ENCODE data around the gene BRD7.

Gene BRD7

DNA sequence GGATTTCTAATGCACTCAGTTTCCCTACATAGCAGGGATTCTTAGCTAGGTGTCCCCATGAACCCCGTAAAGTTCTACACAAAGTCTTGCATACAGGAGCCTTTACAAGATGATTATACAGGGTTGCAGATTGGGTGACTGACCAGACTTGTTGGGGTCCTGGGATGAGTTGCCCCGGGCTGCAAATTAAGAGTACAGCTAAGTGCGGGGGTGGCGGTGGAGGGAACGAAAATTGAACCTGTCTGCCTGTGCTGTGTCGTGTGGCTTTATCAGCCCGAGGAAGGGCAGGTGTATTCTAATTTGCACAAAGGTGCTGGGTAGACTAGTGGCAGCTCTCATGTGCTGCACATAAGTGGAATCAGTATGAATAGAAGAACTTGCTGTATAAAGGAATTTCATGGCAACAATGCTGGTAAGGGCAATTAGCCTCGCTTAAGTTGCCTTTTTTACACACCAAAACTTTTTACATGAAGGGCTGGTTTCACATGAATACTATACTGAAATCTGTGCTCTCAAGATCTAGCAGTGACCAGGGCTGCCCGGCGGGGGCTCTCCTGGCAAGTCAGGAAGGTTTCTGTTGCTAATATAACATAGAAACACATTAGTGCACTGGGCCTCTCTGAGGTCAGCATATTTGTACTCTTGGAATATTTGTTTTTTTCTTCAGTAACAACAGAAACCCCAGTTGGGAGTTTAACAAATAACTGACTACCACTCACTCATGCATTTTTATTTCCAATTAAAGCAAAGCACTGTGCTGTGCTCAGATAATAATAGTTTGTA lies 51.7 kb downstream of the BRD7 start:
- DNase-seq: no peak

DNA sequence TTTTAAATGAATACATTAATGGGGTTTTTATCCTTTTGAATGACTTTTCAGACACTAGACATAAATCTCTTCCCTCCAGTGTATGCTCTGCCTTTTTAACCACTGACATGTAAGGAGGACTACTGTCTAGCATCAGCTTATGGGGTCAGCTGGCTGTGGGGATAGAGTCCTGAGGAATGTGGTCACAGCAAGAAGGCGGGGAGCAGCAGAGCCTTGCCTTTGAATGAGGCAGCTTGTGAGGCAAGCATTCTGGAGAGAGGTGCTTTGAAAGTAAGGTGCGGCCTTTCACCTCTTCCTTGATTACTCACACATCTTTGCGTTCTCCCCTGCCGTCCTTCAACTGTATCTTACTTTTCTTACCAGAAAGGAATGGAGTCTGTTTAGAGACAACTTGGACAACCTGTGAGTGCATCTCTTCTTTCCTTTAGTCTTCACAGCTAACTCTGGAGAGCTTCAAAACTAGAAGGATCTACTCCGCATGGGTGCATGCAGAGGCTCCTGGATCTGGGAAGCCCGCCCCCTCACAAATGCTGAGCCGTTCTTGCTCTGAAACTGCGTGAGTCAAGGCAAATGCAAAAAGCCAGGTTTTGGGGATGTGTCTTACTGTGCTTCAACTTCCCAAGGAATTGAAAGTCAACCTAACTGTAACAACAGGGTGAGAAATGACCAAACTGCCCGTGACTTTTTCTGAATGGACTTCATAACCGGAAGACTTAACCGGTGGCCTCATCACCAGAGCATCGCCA lies 52.5 kb downstream of the BRD7 start:
- no peak for DNase-seq

DNA sequence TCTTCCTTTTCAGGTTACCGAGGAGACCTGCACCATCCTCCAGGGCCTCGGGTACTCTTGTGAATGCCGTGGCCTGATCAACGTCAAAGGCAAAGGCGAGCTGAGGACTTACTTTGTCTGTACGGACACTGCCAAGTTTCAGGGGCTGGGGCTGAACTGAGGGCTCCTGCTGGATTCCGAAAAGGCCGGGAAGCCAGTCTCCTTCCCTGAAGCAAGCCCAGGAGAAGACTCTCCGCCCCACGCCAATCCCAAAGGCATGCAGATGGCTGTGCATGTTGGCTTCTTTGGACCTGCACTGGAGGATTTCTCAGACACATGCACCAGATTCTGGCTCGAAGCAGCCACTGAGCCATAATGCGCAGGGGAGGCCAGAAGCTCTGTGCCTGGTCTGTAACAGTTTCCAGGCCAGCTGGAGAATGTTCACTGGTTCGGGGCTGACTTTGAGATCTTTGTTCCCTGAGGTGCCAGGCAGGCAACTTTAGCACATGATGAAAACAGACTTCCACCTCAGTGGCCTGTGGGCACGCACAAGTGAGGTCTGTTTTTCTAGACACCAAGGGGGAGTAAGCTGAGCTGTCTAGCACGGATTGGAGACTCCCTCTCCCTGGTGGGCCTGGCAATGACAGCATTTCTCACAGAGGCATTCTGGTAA lies 53.3 kb downstream of the BRD7 start:
- DNase-seq: no peak

DNA sequence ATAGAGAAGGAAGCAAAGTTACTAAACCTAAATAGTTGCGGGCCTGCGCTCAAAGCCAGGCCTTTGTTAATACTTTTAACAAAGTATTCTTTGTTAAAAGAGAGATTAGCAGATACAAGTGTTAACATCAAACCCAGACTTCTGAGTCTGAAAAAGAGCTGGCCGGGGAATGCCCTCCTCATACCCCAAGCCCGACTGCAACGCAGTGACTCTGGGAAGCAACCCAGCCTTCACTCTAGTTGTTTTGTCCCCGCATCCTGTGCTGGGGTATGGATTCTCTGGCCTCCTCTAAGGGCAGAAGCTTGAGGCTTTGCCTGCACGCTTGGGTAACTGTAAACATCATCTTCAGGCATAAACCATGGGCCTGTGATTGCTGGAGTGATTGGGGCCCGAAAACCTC lies 54.1 kb downstream of the BRD7 start:
- DNase-seq: no peak

DNA sequence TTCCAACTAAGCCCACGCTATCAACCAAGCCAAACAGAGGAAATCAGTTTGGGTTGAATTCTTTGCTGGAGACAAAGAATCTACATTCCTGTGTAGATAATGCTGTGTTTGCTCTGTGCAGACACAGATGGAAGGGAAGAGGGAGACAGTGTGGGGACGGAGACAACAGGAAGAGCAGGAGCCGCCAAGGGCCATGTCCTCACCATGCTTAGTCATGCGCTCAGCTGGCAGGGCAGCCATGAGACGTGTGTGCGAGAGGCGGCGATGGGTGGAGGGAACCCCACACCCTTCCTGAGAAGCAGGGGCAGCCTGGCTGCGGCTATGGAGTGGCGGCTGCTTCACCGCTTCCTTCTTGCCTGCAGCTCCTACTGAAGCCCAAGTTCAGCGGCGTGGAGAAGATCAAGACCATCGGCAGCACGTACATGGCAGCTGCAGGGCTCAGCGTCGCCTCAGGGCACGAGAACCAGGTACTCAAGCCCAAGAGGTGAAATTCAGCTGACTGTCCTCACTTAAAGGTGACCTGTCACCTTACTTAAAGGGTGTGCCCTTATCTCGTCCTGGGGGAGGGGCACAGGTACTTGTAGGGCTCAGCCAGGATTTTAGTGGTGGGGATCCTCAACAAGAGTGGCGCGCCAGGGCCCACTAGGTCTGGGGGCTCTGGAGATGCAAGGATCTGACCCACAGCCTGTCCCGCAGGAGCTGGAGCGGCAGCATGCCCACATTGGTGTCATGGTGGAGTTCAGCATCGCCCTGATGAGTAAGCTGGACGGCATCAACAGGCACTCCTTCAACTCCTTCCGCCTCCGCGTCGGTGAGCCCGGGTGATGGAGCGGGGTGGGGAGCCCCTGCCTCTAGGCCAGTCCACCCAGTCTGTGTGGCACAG lies 55.0 kb downstream of the BRD7 start:
- DNase-seq: no peak

DNA sequence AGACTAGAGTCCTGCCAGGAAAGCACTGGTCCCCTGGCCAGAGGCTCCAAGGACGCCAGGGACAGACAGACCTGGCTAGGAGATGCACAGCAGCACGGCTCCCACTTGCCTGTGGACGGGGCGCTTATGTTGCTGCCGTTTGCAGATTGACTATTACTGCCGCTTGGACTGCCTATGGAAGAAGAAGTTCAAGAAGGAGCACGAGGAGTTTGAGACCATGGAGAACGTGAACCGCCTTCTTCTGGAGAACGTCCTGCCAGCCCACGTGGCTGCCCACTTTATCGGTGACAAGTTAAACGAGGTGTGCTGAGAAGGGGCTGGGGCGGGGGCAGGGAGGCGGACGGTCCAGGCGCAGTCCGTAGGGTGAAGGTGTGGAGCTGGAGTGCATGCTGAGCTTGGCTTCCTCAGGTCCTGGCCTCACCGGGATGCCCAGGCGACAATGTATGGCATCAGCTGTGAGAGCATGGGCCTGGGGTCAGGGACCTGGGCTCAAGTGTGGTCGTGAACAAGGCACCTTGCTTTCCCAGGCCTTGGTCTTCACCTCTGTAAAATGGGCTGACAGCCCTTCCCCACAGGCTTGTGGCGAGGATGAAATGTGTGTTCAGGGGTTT lies 56.8 kb downstream of the BRD7 start:
- no peak for DNase-seq

DNA sequence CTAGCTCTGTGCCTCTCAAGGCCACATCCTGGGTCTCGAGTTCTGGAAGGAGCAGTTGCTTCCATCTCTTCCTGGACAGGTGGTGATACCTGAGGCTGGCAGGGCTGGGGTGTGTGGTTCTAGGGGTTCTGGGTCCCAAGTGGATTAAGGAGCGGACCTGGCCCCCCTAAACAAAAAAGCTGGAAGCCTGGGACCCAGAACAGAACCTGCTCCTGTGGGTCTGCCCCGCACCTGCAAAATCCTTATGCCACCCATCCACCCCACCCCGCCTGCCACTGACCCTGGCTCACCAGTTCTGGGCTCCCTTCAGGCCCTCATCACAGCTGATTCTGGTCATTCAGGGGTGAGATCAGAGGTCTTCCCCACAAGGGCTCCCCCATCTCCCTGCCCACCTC lies 57.7 kb downstream of the BRD7 start:
- no peak for DNase-seq

DNA sequence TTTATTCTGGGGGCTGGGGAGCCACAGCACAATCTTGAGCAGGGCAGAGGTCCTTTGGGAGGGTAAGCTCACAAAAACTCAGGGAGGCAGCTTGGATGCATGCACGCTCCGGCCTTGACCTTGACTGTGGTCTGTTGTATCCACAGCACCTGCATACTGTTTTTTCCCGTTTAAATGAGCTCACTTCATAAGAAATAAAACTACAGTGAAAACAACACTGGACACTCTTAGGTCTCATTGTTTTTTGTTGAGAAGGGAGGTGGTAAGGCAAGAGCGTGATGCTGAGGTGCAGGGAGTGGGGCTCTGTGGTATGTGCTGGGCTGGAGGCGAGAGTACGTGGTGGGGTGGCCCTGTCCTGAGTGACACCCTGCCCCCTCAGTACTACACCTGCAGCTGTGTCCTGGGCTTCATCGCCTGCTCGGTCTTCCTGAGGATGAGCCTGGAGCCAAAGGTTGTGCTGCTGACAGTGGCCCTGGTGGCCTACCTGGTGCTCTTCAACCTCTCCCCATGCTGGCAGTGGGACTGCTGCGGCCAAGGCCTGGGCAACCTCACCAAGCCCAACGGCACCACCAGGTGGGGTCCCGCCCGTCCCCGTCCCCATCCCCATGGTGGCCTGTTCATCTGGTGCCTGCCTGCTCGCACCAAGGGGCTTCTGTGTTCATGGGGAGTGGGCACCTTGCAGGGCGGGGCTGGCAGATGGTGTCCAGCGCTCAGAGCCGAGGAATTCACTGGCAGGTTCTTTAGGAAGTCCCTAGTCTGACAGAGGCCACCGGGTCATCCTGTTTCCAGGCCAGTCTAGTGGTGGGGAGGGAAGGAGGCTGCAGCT lies 58.3 kb downstream of the BRD7 start:
- no peak for DNase-seq

DNA sequence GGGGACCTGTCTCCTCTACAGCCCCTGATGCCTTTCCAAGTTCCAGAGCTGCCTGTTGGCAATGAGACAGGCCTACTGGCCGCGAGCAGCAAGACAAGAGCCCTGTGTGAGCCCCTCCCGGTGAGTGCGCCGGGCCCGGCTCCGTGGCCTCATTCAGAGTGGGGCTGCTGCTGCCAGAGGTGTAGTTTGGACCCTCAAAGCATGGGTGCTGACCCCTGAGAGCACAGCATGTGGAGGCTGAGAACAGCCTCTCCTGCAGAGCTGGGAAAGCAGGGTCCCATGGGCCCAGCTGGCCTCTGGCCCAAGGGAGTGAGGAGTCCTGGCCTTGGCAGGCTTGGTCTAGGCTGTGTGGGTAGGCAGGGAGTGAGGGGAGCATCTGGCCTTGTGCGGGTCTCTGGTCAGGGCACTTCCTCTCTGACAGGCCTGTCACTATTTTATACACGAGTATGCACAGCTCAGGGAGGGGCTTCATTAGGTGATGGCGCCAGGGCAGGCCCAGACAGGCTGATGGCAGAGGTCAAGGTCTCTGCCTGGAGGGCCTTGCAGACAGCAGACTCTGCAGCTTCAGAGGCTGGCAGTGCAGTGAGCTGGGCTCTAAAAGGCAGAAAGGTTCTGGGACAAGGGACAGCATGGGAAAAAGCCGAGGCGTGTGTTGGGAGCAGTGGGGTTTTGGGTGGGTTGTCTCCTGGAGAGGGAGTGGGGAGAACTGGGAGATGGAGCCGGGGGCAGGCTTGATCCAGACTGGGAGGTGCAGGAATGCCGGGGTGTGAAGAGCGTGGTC lies 59.1 kb downstream of the BRD7 start:
- no peak for DNase-seq

DNA sequence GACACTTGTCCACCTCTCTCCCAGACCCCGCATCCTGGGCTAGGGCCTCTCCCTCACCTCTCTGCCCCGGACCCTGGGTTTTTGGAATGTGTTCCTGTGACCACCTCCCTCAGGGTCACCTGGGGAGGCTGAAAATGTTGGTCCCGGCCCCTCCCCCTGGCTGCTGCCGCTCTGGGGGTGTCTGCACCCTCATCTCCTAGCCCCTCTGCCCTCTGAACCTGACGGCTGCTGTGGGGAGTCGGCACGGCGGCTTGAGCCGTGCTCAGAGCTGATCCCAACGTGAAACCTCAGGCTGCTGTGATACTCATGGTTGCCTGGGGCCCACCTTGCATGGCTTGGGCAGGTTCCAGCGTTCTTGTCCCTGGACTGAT lies 59.6 kb downstream of the BRD7 start:
- DNase-seq: no peak

DNA sequence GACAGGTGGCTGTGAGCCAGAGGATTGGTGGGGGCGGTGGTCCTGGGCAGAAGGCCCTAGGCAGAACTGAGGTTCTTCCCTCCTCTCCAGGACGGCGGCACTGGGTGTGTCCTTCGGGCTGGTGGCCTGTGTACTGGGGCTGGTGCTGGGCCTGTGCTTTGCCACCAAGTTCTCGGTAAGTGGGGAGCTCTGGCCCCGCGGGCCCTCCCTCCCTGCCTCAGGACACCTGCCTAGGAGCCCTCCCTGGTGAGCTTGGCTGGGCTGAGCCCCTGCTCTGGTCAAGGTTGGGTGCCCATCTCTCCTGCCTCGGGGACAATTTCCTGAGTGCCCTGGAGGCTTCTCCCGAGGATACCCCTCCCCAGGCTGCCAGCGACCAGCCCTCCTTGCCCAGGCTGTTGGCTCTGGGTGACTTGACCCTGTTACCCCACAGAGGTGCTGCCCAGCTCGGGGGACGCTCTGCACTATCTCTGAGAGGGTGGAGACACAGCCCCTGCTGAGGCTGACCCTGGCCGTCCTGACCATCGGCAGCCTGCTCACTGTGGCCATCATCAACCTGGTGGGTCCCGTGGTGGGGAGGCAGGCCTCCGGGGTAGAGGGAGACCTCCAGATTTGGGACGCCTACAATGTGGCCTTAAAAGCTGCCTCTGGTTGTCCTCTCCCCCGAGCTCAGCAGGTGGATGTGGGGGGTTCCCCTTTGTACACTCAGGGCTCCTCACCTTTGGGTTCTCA lies 60.4 kb downstream of the BRD7 start:
- no peak for DNase-seq

DNA sequence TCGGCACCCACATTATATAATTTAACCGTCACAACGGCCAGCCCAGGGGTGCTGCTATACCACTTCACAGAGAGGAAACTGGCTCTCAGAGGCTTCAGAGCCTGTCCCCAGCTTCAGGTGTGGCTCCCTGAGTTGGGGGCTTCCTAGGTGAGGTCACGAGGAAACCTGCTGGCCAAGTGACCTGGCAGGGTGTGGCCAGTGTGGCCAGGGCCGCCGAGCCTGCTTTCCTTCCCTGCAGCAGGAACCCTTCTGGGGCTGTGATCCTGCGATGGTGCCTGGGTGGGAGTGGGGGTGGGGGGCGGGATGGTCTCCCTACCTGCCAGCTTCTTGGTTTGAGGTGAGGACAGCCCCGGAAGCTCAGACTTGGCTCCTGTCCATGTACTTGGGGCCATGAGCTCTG lies 62.5 kb downstream of the BRD7 start:
- DNase-seq: no peak

DNA sequence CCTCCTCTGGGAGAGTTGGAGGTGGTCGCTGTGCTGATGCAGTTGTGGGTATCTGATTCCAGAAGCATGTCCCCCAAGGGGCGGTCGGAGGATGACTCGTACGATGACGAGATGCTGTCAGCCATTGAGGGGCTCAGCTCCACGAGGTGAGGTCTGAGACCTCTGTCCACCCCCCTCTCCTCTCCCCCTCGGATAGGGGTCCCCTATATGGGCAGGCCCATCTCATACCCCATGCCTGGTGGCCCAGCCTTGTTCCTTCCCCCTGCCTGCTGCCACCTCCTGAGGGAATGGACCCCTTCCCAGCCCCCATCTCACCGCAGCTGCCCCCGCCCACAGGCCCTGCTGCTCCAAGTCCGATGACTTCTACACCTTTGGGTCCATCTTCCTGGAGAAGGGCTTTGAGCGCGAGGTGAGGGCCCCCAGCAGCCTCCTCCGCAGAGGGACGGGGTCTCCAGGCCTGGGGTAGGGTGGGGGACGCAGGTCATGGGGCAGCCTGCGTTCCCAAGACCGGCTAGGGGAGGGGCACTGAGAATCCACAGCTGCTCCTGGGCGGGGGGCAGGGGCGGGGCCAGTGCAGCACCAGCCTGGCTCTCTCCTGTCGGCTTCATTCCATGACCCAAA lies 63.2 kb downstream of the BRD7 start:
- DNase-seq: no peak

DNA sequence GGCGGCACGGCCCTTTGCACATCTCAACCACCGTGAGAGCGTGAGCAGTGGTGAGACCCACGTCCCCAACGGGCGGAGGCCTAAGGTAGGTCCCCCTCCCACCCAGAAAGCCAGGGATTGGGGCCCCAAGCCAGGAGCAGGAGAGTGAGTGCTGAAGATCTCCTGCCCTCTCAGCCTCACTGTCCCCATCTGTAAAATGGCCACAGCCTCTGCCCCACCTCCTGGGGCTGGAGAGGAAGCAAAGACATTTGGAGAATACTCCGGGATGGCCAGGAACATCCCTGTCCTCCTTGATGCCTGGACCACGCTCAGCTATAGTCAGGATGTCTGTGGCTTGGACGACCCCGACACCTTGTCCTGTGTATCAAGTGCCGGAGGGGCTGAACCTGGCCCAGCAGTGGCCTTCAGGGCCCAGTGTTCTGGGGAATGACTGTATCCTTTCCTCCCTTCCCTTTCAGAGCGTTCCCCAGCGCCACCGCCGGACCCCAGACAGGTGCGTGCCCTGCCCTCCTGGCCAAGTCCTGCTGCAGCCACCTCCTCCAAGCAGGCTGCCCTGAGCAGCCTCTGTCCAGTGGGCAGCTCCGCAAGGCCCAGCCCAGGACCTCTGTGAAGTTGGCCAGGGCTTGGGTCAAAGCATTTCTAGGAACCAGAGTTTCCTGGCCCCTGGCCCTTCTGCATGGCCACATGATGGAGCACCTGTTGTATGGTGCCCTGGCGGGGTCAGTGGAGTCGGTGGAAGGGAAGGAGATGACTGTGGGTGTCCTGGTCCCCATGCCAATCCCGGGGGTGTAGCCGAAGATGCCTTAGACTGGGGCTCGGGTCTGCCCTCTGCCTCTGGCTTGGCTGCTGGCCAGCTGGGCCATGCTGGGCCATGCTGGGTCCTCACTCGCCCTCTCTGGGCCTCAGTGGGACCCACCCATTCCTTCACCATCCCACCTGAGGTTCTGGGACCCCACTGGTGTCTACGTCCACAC lies 64.0 kb downstream of the BRD7 start:
- no peak for DNase-seq

DNA sequence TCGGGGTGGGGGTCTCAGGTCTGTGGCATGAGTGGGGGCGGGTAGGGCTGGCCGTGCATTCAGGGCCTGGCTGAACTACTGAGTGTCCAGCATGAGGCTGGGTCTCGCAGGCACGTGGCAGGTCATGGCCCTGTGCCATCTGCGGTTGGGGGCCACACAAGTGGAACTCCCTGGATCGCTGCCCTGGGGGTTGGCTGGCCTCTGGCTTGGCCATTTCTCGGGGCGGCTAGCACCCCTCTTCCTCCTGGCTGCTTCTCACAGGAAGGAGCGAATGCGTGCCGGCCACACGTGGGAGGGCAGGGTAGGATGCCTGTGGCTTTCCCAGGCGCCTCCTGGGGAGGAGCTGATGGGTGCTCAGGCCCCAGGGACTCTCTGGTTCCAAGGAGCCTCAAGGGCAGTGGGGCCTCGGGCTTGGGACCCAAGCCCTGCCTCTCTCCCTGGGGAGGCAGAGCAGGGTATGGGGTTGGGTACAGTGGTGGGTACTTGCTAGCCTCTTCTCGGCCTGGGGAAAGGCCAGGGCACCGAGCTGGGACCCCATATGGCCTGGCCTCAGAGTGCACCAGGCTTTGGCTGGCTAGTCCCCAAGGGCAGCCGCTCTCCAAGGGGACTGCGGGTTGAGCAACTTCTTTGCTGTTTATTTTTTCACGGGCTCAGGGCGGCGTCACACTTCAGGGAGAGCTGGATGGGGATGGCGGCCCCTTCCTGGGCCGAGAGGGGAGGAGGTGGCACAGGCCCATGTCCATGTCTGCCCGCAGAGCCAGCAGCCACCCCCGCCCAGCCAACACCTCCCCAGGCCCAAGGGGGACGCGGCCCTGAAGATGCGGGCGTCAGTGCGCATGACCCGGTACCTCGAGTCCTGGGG lies 65.0 kb downstream of the BRD7 start:
- DNase-seq: no peak

DNA sequence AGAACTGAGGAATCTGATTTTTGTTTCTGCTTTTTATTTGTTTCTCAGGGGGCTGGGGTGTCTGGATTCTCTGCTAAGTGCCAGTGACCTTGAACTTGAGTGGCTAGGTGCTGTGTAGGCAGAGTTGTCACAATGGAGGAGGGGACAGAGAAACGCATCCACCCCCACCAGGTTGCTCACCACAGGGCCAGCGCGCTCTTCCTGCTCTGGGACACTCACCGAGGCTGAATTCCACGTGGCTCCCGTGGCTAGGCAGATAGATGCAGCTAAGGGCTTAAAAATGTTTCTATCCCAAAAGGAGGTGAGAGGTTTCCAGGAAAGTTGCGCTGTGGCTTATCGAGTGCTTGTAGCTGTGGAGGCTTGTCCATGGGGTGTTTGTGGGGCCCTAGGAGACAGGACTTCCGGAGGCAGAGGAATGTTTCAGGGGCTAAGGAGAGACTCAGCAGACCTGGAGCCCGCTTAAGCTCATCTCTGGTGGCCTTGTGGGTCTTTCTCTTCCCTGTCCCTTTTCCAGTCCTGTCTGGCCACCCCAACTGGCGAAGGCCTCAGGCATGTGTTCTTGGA lies 65.7 kb downstream of the BRD7 start:
- no peak for DNase-seq

DNA sequence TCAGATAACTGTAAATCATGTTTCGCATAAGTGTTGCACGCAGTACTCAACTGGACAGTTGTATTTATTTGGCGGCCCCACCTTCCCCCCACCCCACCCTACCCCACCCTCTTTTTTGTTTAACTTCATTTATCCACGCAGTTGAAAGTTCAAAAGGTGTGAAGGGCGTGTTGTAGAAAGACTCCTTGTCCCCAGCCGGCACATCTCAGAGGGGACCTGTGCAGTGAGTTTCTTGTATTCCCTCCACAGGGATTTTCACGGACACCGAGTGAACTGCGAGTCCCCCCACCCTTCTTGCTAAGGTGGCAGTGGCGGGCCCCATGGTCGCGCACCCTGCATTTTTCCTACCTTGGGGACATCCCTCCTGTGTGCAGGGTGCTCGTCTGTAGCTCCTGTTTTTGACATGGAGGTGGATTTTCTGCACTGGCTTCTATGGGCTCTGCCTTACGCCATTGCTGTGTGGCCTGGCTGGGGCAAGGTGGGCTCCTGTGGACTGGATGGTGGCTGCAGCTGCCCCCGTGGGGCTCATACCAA lies 66.2 kb downstream of the BRD7 start:
- DNase-seq: no peak
